COLO668 (cell line): Measurements from ENCODE around the gene NRXN3.

Experiments
- DNase-seq: peaks from one replicate; lab custom pipeline; 2025; ENCODE audit not compliant: unreplicated experiment; lab: John Stamatoyannopoulos, UW

The NRXN3 gene

DNA sequence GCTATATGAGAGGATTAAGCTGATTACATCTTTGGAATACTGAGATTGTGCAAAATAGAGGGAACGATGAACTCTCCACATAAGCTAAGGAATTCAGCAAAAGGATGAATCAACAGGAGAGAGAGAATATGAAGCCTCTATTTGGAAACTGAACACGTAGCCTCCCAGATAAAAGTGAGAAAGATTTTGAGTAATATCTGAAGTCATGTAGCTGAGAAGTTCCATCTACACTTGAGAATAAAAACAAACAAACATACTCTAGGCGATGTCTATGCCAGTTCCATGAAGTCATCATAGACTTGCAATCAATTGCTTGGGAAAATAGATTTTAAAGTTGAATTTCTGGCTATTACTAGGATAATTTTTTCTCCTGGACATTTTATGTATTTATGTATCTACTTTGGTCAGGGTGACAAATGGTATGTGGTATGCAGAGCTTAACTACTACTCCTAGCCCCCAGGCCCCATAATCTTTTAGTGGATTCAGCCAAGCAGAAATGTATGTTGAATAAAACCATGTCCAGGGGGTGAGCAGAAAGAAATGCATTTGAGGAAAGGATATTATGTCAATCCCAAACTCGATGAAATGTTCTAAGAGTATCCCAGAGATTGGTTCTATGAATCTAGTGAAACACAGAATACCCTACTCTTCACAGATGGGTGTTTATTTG is 1413.7 kb downstream of the NRXN3 start:
- DNase-seq = no peak

DNA sequence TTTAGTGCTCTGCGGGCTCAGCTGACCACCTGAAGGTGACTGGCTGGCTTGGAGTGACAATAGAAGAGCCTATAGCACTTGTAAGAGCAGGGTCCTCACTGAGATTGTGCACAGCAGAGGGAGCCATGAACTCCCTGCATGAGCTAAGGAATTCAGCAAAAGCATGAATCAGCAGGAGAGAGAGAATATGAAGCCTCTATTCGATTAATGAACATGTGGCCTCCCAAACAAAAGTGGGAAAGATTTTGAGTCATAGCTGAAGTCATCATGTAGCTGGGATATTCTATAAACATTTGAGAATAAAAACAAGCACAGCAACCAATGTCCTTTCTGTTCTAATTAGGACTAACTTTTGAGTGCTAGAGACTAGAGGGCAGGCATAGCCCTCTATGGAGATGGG is 1414.5 kb downstream of the NRXN3 start:
- no peak for DNase-seq

GRCh38 chr14:79585845-79586244 is 1415.7 kb downstream of the NRXN3 start:
- DNase-seq = no peak

- no peak for DNase-seq
Observed at GRCh38 chr14:79586416-79586815, 1416.2 kb downstream of the NRXN3 start.

GRCh38 chr14:79586989-79587598 is 1416.9 kb downstream of the NRXN3 start:
- DNase-seq = no peak

- DNase-seq = no peak
Observed at GRCh38 chr14:79587875-79588274, 1417.7 kb downstream of the NRXN3 start.

DNA sequence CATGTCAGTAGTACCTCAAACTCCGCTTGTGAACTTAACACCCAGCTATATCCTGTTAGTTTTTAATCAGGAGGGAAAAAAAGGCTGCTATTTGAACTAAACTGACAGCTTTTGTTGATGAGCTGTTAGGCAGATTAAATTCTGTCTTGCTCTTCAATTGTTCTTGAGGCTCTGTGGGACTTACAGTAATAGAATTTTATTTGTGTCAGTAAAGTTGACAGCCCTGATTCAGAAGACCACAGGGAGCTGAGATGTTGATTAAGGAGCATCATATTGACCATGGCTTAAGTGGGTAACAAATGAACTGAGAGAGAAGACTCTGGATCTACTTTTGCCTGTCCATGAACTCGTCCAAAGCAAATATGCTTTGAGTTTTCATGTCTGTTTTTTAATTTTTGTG is 1418.2 kb downstream of the NRXN3 start:
- no peak for DNase-seq

DNA sequence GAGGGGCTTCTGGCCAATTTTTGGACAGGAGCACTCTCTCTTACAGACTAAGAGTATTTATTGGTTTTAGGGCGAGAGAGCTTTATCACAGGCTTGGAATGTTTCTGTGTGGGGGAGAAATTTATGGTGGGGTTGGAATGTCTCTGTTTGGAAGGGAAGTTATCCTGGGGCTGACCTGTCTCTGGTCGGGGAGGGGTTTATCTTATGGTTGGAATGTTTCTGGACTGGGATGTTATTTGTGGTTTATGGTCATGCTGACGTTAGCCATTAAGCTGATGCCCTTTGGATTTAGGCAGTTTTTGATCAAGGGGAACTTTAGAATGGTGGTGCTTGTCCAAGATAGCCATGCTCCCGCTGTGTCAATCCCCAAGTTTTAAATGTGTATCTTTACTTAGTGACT is 1426.4 kb downstream of the NRXN3 start:
- no peak for DNase-seq

DNA sequence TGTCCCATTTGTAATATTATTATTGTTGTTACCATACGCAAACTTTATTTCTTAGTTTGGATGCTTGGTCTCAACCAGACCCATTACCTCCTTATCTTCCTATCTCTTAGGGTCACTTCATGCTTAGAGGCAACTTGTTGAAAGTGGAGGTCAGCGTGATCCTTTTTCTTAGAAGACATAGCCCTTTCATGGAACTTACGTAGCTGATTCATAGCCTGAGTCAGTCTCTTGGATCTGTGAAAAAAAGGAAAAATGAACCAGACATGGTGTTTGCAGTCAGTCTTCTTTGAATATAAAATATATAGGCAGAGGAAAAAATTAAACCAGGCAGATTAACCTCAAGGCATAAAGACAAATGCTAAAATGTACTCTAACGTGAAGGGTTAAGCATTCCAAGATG is 1427.4 kb downstream of the NRXN3 start:
- no peak for DNase-seq

DNA sequence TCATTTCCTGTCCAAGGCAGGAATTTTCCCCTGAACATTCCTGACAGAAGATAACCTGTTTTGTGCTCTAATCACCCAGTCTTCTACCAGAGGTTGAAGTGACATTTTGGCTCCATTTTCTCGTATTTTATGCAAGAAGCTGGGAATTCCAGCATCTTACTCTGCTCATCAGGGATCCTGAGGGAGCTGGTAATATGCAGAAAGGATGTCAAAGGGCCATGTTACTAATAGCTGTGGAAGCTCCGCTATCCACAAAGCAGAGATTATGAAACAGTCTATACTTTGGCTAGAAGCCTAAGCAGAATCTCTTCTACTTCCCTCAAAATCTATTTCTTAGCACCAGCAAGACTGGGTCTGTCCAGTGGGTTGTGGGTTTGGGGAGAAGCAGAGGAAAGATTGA is 1428.2 kb downstream of the NRXN3 start:
- DNase-seq = no peak

DNA sequence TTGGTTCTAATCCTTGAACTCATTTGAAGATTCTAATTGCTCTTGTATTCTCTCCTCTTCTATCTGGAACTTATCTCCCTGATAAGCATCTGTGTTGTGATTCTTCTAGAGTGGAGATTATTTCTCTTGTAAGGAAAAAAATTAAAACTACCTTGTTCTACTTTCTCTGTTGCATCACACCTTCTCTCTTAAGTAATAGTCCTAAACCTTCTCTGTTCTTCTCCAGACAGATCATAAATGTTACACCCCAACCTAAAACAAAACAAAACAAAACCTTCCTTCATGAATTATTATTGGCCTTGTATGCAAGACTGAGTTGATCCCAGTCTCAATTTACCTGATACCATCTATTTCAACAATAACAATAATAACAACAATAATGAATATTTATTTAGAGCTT is 1429.1 kb downstream of the NRXN3 start:
- DNase-seq = no peak

GRCh38 chr14:79600406-79600805 is 1430.2 kb downstream of the NRXN3 start:
- DNase-seq = no peak

DNA sequence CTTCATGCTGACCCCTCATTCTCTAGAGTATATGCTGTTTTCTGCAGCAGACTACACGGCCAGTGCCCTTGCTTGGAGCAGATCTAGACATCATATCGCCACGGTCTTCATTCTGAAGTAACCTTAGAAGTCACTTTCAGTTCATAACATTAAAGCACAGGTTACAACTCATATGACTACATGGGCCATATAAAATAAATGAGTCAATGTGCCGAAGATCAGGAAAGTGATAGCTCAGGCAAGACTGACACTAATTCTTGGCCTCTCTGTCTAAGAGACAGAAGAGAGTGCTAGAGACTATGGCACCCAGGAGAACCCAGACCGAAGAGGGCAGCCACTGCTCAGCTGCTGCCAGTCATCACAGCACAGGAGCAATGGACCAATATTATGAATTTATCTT is 1431.4 kb downstream of the NRXN3 start:
- DNase-seq = no peak

DNA sequence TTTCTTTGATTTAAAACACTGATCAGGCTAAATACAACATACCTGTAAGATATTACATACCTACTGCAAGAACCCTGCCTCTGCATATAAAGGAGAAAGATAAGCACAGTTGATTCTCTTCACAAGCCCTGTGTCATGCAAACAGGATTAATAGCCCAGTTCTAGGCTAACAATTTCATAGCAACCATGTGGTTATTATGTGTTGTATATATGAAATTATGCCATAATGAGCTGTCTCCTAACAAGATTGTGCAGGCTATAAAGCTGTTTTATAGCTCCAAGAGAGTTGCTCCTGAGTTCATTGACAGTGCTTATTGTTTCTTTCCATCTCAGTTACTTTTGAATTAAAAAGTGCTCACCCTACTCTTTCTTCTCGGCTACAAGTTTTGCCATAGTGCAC is 1431.9 kb downstream of the NRXN3 start:
- DNase-seq = no peak

DNA sequence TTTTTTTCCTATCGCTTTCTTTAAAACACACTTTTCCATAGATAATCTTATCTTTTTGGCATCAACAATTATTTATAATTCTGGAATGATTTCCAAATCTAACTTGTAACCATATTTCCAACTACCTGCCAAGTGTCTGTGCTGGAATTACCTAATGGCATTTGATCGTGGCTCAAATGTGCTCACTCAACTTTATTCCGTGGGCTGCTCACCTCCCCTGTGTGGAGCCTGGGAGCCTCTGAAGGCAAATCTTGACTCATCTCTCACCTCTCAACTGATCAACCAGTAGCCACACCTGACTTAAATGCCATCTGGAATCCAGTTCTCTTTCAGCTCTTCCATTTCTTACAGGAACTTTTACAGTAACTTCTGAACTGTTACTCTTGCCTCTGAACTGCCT is 1432.6 kb downstream of the NRXN3 start:
- DNase-seq = no peak

- DNase-seq = peak; percentile 9
Observed at GRCh38 chr14:79605849-79606248, 1435.7 kb downstream of the NRXN3 start.

- DNase-seq = no peak
Observed at GRCh38 chr14:79608446-79608845, 1438.3 kb downstream of the NRXN3 start.

DNA sequence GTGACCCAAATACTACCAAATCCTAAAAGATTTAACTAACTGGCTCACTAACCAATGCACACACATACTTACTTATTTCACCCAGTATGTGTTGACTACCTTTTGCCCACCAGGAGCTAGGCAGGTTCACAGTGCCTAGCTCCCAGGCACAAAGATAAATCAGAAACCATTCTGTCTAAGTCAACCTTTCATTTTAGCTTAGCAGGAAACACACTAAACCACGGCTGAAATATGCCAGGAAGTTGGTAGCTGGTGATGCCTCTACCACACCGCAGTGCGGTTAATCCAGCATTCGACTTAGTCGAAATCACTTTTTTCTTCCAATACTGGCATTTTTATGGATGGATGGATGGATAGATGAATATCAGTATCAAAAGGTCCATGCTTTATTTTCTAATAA is 1443.5 kb downstream of the NRXN3 start:
- DNase-seq = no peak

GRCh38 chr14:79614448-79614847 is 1444.3 kb downstream of the NRXN3 start:
- DNase-seq = no peak

- DNase-seq = no peak
Observed at GRCh38 chr14:79627058-79627457, 1456.9 kb downstream of the NRXN3 start.

GRCh38 chr14:79629411-79630287 is 1459.5 kb downstream of the NRXN3 start:
- no peak for DNase-seq

DNA sequence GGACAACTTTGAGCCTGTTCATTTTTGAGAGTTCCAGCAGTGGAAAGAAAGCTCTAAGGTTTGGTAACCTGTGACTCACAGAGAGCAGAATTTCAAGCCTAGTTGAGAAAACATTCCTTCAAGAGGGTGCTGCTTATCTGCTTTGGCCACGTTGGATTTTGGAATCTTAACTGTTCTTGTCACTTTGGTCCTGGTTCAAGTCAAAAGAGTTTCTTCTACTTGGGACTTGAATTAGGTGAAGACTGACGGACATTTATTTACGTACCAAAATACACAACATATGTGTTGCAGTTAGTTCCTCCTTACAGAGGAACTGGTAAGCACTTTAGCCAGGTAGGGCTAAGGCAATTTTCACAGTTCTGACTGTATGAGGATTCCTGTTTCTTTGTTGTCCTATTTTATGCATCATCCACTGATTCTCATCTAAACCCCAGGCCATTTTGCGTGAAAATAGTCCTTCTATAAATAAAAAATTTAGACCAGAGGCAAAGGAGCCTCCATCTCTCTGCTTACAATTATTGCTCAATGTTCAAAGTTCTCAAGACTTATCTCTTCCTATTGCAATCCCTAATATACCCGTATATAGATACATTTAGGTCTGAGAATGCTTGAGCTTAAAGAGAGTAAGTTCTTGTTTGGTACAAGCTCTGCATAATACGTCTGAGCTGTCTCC is 1460.3 kb downstream of the NRXN3 start:
- DNase-seq = no peak
